T-helper 1 cell (primary cell): ENCODE data around the gene PSMD12.
A peak's percentile ranks its signal among the peaks of the same experiment; 100 is the strongest.
"Not testable (repeated sequence)": the region's sequence is repeated elsewhere in the genome, so short reads cannot be mapped to it uniquely, and the experiment has no call there.

Experiments used
- DNase-seq, 5 donors: peaks; one replicate each; pipeline ENCODE4 v3.0.0-alpha.2; 2012 to 2020

The PSMD12 gene

DNA sequence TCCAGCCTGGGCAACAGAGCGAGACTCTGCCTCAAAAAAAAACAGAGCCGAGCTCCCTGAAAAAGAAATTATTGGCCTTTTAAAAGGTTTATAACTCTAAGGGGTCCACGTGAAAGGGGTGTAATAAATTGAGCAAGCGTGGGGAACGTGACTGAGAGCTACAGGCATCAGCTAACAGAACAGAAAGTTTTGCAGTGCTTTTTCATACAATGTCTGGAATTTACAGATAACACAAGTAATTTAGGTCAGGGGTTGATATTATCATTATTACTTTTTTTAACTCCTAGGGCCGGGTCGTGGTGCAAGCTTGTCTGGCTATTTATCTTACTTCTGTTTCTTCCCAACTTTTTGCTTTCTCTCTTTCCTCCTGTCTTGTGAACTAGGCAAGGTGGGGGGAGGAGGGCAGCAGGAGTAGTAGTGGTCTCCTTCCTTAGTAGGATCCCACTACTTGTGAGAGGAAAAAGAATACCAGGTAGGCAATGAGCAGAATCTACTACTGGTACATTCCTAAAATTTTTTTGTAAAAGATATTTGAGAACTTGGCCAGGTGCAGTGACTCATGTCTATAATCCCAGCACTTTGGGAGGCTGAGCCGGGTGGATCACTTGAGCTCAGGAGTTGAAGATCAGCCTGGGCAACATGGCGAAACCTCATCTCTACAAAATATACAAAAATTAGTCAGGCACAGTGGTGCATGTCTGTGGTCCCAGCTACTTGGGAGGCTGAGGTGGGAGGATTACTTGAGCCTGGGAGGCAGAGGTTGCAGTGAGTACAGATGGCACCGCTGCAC lies 60.7 kb downstream of the PSMD12 start:
- DNase-seq, result not testable (repeated sequence)

GRCh38 chr17:67297454-67297960 lies 68.9 kb downstream of the PSMD12 start:
- DNase-seq, result no peak

- DNase-seq, result no peak
Observed at GRCh38 chr17:67294451-67295199, 71.8 kb downstream of the PSMD12 start.

- peak; percentile 31 to 75 (median 49) for DNase-seq
Observed at GRCh38 chr17:67293251-67294203, 72.8 kb downstream of the PSMD12 start.

GRCh38 chr17:67290711-67291291 lies 75.6 kb downstream of the PSMD12 start:
- DNase-seq, result no peak

- DNase-seq, result no peak
Observed at GRCh38 chr17:67290244-67290643, 76.1 kb downstream of the PSMD12 start.

DNA sequence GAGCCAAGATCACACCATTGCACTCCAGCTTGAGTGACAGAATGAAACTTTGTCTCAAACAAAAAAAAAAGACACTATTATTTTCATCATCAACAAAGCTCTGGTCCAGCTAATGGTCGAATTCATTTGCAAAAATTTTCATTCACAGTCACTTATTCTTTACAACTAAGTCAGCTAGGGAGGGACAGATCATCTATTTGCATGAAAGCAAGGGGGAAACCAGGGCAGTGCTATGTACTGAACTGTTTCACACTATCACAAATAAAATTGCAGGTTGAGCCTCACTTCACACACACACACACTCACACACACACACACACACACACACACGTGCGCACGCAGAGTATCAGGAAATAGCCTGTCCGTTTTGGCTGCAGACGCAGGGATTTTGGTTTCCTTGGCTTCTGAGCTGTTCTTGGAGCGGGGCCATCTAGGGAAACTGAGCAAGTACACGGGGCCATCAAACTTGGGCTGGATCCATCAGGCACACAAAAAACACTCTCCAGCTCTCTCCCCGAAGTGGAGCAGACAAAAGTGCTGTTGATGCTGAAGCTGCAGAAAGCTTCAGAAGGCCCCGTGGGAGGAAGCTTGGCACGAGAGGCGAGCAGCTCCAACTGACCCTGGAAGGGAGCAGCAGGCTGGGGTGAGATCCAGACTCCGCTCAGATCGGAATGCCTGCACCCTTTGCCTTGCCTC lies 77.0 kb downstream of the PSMD12 start:
- DNase-seq, result no peak
